Cardiac muscle cell (in vitro differentiated cells and primary cell): ENCODE data around the gene P2RX4. TPM values are rescaled to one million over a fixed set of nuclear protein-coding genes. Genes with fewer than 3 reads are reported as not detected.
A peak's percentile ranks its signal among the peaks of the same experiment; 100 is the strongest.

Experiments used
- DNase-seq, 2 donors: peaks; one replicate each; pipeline versions ENCODE4 v3.0.0 to v3.0.0-alpha.2; 2010 to 2017; ENCODE audit warnings: low read depth in 1 of 2, low spot score in 1 of 2
- H3K27ac ChIP-seq: fragments of 200-600 bp; sonication (generic); 2 replicates; pipeline ENCODE4 v1.5.1; 2016
- H3K27me3 ChIP-seq: fragments of 200-600 bp; sonication (generic); 2 replicates; pipeline ENCODE4 v1.6.0; 2016; ENCODE audit warnings: control low read depth
- H3K36me3 ChIP-seq: fragments of 200-600 bp; sonication (generic); 2 replicates; pipeline ENCODE4 v1.5.1; 2016; ENCODE audit warnings: control low read depth
- H3K4me1 ChIP-seq: fragments of 200-600 bp; sonication (generic); 2 replicates; pipeline ENCODE4 v1.8.1; 2017; ENCODE audit warnings: low read depth, mild to moderate bottlenecking, mixed run types
- H3K4me3 ChIP-seq: fragments of 200-600 bp; sonication (generic); 2 replicates; pipeline ENCODE4 v1.5.1; 2016; ENCODE audit warnings: mild to moderate bottlenecking
- H3K9me3 ChIP-seq: fragments of 200-600 bp; sonication (generic); 2 replicates; pipeline ENCODE4 v1.5.1; 2017; ENCODE audit warnings: low read depth, mild to moderate bottlenecking, control low read depth
- CTCF ChIP-seq: IDR thresholded peaks from 2 replicates; pipeline ENCODE4 v1.5.1; 2012; ENCODE audit warnings: low read depth, mild to moderate bottlenecking, low read length
- polyA plus RNA-seq: library from polyadenylated mRNA; unstranded; fragments of >200 nt; fragmentation: Nextera tagmentation; extraction: Ambion mirVana; gene quantifications from 2 replicates; pipeline ENCODE4 v1.2.1, GENCODE V29; 2016
- total RNA-seq: library from RNA; depleted of rRNA; stranded (reverse); fragments of >200 nt; gene quantifications from 2 replicates; pipeline ENCODE4 v1.2.3, GENCODE V29; 2016

P2RX4 gene
- total and polyA plus RNA-seq, 2 experiments from 2014 or later: 19.4 to 38.2 TPM

- peak overlapping the region; percentile 30 for H3K27ac ChIP-seq
- H3K27me3 ChIP-seq: no peaks in the 10 kb centered on the region
- no peak for TF ChIP-seq CTCF
- no peaks in the 10 kb centered on the region for H3K36me3 ChIP-seq
- no peaks in the 10 kb centered on the region for H3K4me1 ChIP-seq
- H3K4me3 ChIP-seq: no peak overlapping the region
- H3K9me3 ChIP-seq: no peaks in the 10 kb centered on the region
- no peak for DNase-seq
These were observed 24.7 kb upstream of the P2RX4 start for GRCh38 chr12:121184984-121185889.

DNA sequence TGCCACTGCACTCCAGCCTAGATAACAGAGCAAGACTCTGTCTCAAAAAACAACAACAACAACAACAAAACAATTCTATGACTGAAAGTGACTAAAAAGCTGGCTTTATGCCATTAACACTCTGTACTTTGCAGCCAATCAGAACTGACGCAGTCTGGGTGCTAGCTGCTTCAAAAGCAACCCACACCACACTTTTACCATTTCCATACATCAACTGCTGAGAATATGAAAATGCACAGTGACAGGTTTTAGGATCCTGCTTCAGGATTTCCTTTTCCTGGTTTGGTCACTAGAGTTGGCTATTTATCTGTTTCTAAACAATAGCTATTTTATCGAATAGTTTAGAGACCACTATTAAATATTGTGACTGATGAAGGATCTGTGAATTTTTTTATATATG lies 23.1 kb upstream of the P2RX4 start:
- TF ChIP-seq CTCF: no peak
- DNase-seq: no peak
- Histone ChIP-seq H3K27ac (no peak overlapping the region), H3K27me3 (no peaks in the 10 kb centered on the region), H3K4me1 (no peaks in the 10 kb centered on the region), H3K4me3 (no peak overlapping the region), H3K36me3 (no peaks in the 10 kb centered on the region), H3K9me3 (no peaks in the 10 kb centered on the region)

- H3K4me3 ChIP-seq: no peak overlapping the region
- no peak for TF ChIP-seq CTCF
- no peaks in the 10 kb centered on the region for H3K36me3 ChIP-seq
- H3K4me1 ChIP-seq: no peaks in the 10 kb centered on the region
- no peaks in the 10 kb centered on the region for H3K27me3 ChIP-seq
- no peak overlapping the region for H3K27ac ChIP-seq
- H3K9me3 ChIP-seq: no peaks in the 10 kb centered on the region
- no peak for DNase-seq
These were observed 22.4 kb upstream of the P2RX4 start for GRCh38 chr12:121187501-121187900.

DNA sequence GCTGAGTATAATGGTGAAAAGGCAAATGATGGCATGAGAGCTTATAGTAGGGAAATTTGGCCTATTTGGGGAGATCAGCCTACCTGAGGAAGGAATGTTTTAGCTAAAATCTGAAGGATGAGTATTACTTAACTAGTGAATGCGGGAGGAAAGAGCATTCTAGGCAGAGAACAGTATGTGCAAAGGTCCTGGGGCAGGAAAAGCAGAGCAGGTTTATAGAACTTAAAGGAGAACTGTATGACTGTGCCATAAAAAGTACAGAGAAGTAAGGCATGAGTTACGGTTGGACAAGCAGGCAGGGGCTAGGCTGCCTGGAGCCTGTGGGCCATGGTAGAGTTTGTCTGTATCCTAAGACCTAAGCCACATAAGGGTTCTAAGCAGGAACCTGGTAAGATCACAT lies 21.7 kb upstream of the P2RX4 start:
- no peak for TF ChIP-seq CTCF
- Histone ChIP-seq H3K36me3 (no peaks in the 10 kb centered on the region), H3K4me3 (no peak overlapping the region), H3K4me1 (no peaks in the 10 kb centered on the region), H3K27me3 (no peaks in the 10 kb centered on the region), H3K9me3 (no peaks in the 10 kb centered on the region), H3K27ac (no peak overlapping the region)
- no peak for DNase-seq

GRCh38 chr12:121189131-121189530 lies 20.8 kb upstream of the P2RX4 start:
- DNase-seq: no peak
- H3K4me1 ChIP-seq: no peaks in the 10 kb centered on the region
- H3K36me3 ChIP-seq: no peaks in the 10 kb centered on the region
- no peak overlapping the region for H3K27ac ChIP-seq
- no peaks in the 10 kb centered on the region for H3K27me3 ChIP-seq
- no peaks in the 10 kb centered on the region for H3K9me3 ChIP-seq
- no peak overlapping the region for H3K4me3 ChIP-seq
- no peak for TF ChIP-seq CTCF
